ENCODE measurements around the gene MAML2. TPM values are rescaled to one million over a fixed set of nuclear protein-coding genes. Genes with fewer than 3 reads are reported as not detected.

The MAML2 gene
- total RNA-seq, 1 donor from 2014 or later, result 3.8 TPM

- Histone ChIP-seq H3K4me2 (peak overlapping the region; percentile 21), H4K20me1 (ENCODE audit: low read depth) (no peaks in the 10 kb centered on the region), H3K4me3 (no peak overlapping the region), H3K4me1 (peaks cover 35% of the 10 kb centered on the region), H2AFZ (replicated peaks) (no peak overlapping the region), H3K27ac (no peak overlapping the region), H3K27me3 (no peaks in the 10 kb centered on the region), H3K9me3 (ENCODE audit: low read depth) (no peaks in the 10 kb centered on the region), H3K9ac (no peak overlapping the region), H3K79me2 (ENCODE audit: low read depth) (no peaks in the 10 kb centered on the region), H3F3A (ENCODE audit: low read depth) (no peaks in the 10 kb centered on the region), H3K36me3 (no peaks in the 10 kb centered on the region)
- H3K4me1 Mint-ChIP-seq, result peaks cover 43% of the 10 kb centered on the region
- H3K27ac Mint-ChIP-seq, result peak overlapping the region; percentile 74
- no peak overlapping the region for H3K4me3 Mint-ChIP-seq
- no peak for DNase-seq (ENCODE audit: low spot score)
- TF ChIP-seq EZH2 (IDR thresholded peaks at IDR 0.05), result no peak
- no peak for TF ChIP-seq CTCF (IDR thresholded peaks at IDR 0.05)
- no peak for TF ChIP-seq EZH2phosphoT487 (IDR thresholded peaks at IDR 0.05)
- peaks cover 9% of the 10 kb centered on the region for H3K9me3 Mint-ChIP-seq
- H3K36me3 Mint-ChIP-seq, result peaks cover 18% of the 10 kb centered on the region
- no peaks in the 10 kb centered on the region for H3K27me3 Mint-ChIP-seq (ENCODE audit: insufficient read depth, low read depth)
These were observed 142.8 kb downstream of the MAML2 start for GRCh38 chr11:96200243-96200642.

- Histone ChIP-seq H3F3A (ENCODE audit: low read depth) (peaks cover 4% of the 10 kb centered on the region), H3K4me1 (peaks cover 42% of the 10 kb centered on the region), H3K27ac (no peak overlapping the region), H3K4me2 (no peak overlapping the region), H3K9ac (no peak overlapping the region), H3K36me3 (no peaks in the 10 kb centered on the region), H3K79me2 (ENCODE audit: low read depth) (no peaks in the 10 kb centered on the region), H3K9me3 (ENCODE audit: low read depth) (no peaks in the 10 kb centered on the region), H3K27me3 (no peaks in the 10 kb centered on the region), H2AFZ (replicated peaks) (no peak overlapping the region), H3K4me3 (no peak overlapping the region), H4K20me1 (ENCODE audit: low read depth) (no peaks in the 10 kb centered on the region)
- peaks cover 9% of the 10 kb centered on the region for H3K9me3 Mint-ChIP-seq
- peaks cover 49% of the 10 kb centered on the region for H3K4me1 Mint-ChIP-seq
- H3K27ac Mint-ChIP-seq, result no peak overlapping the region
- no peak overlapping the region for H3K4me3 Mint-ChIP-seq
- H3K36me3 Mint-ChIP-seq, result peaks cover 18% of the 10 kb centered on the region
- H3K27me3 Mint-ChIP-seq (ENCODE audit: insufficient read depth, low read depth), result no peaks in the 10 kb centered on the region
- DNase-seq (ENCODE audit: low spot score), result no peak
- no peak for TF ChIP-seq EZH2 (IDR thresholded peaks at IDR 0.05)
- no peak for TF ChIP-seq EZH2phosphoT487 (IDR thresholded peaks at IDR 0.05)
- TF ChIP-seq CTCF (IDR thresholded peaks at IDR 0.05), result no peak
These were observed 143.4 kb downstream of the MAML2 start for GRCh38 chr11:96199563-96200025.

- Histone ChIP-seq H3K9ac (no peak overlapping the region), H4K20me1 (ENCODE audit: low read depth) (no peaks in the 10 kb centered on the region), H3K9me3 (ENCODE audit: low read depth) (no peaks in the 10 kb centered on the region), H3K79me2 (ENCODE audit: low read depth) (no peaks in the 10 kb centered on the region), H3K4me3 (no peak overlapping the region), H3K27ac (no peak overlapping the region), H3F3A (ENCODE audit: low read depth) (peaks cover 12% of the 10 kb centered on the region), H3K4me1 (peaks cover 53% of the 10 kb centered on the region), H3K4me2 (no peak overlapping the region), H3K27me3 (no peaks in the 10 kb centered on the region), H2AFZ (replicated peaks) (no peak overlapping the region), H3K36me3 (no peaks in the 10 kb centered on the region)
- Mint-ChIP-seq H3K4me1 (peaks cover 60% of the 10 kb centered on the region), H3K27me3 (ENCODE audit: insufficient read depth, low read depth) (no peaks in the 10 kb centered on the region), H3K9me3 (peaks cover 9% of the 10 kb centered on the region), H3K4me3 (no peak overlapping the region), H3K27ac (peak overlapping the region; percentile 79), H3K36me3 (peaks cover 18% of the 10 kb centered on the region)
- no peak for DNase-seq (ENCODE audit: low spot score)
- no peak for TF ChIP-seq EZH2 (IDR thresholded peaks at IDR 0.05)
- TF ChIP-seq EZH2phosphoT487 (IDR thresholded peaks at IDR 0.05), result no peak
- no peak for TF ChIP-seq CTCF (IDR thresholded peaks at IDR 0.05)
These were observed 144.9 kb downstream of the MAML2 start for GRCh38 chr11:96197801-96198701.

Measured in neural progenitor cell (in vitro differentiated cells).